IPS DF 6.9 (cell line): ENCODE measurements around the gene HEYL.

Experiments used
- DNase-seq: peaks from one replicate; pipeline ENCODE4 v3.0.0-alpha.2; 2013; ENCODE audit warnings: low read depth, low spot score
- H3K27ac ChIP-seq: one replicate; pipeline ENCODE4 v1.5.1; 2013; ENCODE audit warnings: low read length, control low read depth
- H3K27me3 ChIP-seq: 2 replicates; pipeline ENCODE4 v1.6.1; 2013; ENCODE audit warnings: mild to moderate bottlenecking, low read length; ENCODE audit not compliant: control insufficient read depth, insufficient read depth
- H3K36me3 ChIP-seq: 2 replicates; pipeline ENCODE4 v1.6.1; 2013; ENCODE audit warnings: low read length; ENCODE audit not compliant: control insufficient read depth, insufficient read depth
- H3K4me1 ChIP-seq: 2 replicates; pipeline ENCODE4 v1.6.1; 2013; ENCODE audit warnings: low read length; ENCODE audit not compliant: control insufficient read depth, insufficient read depth
- H3K4me3 ChIP-seq: 2 replicates; pipeline ENCODE4 v1.5.1; 2013; ENCODE audit warnings: mild to moderate bottlenecking, low read length
- H3K9me3 ChIP-seq: 2 replicates; pipeline ENCODE4 v1.6.1; 2013; ENCODE audit warnings: low read length, inconsistent platforms; ENCODE audit not compliant: control insufficient read depth, insufficient read depth
- WGBS: extraction: QIAGEN DNeasy Blood & Tissue Kit; methylation state at CpG from one replicate; pipeline ENCODE4 v1.1.7; 2013; ENCODE audit warnings: mixed read lengths, missing lambda C conversion rate; ENCODE audit not compliant: insufficient read length, insufficient coverage; 5-methylcytosine and 5-hydroxymethylcytosine counted together

Gene HEYL

DNA sequence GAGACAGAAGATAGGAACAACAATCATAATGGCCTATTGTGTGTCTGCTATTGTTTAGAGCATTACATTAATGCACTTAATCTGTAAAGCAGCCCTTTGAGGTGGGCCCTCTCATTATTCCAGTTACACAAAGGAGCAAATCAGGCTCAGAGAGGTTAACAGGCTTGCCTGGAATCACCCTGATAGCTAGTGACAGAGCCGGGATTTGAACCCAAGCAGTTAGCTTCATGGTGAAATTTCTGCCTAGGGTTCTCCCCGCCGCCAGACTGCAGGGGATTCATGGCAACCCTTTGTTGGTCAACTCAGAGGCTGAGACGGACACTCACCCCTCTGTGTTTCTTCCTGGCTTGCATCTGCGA lies 7.1 kb downstream of the HEYL start:
- Histone ChIP-seq H3K27ac (no peak overlapping the region), H3K4me1 (0 out of 2 replicates have a peak, but pooled peaks cover 1% of the 10 kb centered on the region), H3K4me3 (no peak overlapping the region), H3K9me3 (no peaks in the 10 kb centered on the region), H3K27me3 (peaks cover 10% of the 10 kb centered on the region; the same call in 1 of the 2 replicates), H3K36me3 (no peaks in the 10 kb centered on the region)
- WGBS: no CpG with 5 or more reads among the region's 5 CpGs
- no peak for DNase-seq

DNA sequence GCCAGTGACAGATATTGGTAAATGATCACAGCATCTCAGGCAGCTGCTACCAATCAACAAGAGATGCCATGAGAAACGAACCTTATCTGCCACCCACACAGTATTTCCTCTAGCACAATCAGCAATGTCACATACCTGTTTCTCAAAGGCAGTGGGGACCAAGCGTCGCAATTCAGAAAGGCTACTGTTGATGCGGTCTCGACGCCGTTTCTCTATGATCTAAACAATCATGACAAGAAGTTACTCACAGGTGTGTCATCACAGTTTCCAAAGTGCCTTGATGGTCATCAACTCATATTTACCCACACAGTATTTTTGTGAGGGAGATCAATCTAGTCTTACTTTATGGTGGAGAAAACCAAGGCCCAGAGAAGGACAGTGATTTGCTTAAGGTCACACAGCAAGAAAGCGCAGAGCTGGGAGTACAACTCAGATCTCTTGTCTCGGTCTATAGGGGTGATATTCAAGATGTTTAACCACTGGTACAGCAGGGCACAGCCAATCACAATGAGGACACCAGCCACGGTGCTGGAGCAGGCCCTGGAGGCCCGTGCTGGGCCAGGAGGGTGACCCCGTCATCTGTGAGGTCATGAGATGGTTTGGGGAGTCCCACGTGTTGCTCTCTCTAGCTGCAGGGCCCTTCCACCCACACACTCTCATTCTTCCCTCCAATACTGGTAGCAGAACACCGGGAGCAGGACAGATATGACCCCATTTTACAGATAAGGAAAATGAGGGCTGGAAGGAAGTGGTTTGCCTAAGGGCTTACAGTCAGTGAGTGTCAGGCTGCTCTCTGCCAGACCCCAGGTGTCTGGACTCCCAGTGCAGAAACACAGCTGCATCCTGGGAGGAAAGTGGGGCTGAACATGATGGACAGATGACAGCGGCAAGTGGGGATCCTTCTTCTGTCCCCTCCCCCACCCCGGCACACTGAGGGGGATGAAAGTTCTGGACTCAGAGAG lies 7.8 kb downstream of the HEYL start:
- no CpG with 5 or more reads among the region's 16 CpGs for WGBS
- no peak for DNase-seq
- Histone ChIP-seq H3K4me1 (0 out of 2 replicates have a peak, but pooled peaks cover 1% of the 10 kb centered on the region), H3K9me3 (no peaks in the 10 kb centered on the region), H3K4me3 (no peak overlapping the region), H3K27ac (no peak overlapping the region), H3K27me3 (peaks cover 8% of the 10 kb centered on the region; the same call in 1 of the 2 replicates), H3K36me3 (no peaks in the 10 kb centered on the region)

- Histone ChIP-seq H3K27ac (no peak overlapping the region), H3K27me3 (peaks cover 7% of the 10 kb centered on the region), H3K36me3 (no peaks in the 10 kb centered on the region), H3K4me3 (no peak overlapping the region), H3K4me1 (no peaks in the 10 kb centered on the region), H3K9me3 (no peaks in the 10 kb centered on the region)
- no CpG with 5 or more reads among the region's 11 CpGs for WGBS
- no peak for DNase-seq
Measured at GRCh38 chr1:39628807-39629350, 10.6 kb downstream of the HEYL start.

- no peak overlapping the region for H3K4me3 ChIP-seq
- no CpG with 5 or more reads among the region's 16 CpGs for WGBS
- no peaks in the 10 kb centered on the region for H3K4me1 ChIP-seq
- no peak overlapping the region for H3K27ac ChIP-seq
- DNase-seq: no peak
- no peaks in the 10 kb centered on the region for H3K9me3 ChIP-seq
- no peaks in the 10 kb centered on the region for H3K36me3 ChIP-seq
- H3K27me3 ChIP-seq: no peaks in the 10 kb centered on the region; the same call in 1 of the 2 replicates
Measured at GRCh38 chr1:39626646-39627045, 12.8 kb downstream of the HEYL start.

DNA sequence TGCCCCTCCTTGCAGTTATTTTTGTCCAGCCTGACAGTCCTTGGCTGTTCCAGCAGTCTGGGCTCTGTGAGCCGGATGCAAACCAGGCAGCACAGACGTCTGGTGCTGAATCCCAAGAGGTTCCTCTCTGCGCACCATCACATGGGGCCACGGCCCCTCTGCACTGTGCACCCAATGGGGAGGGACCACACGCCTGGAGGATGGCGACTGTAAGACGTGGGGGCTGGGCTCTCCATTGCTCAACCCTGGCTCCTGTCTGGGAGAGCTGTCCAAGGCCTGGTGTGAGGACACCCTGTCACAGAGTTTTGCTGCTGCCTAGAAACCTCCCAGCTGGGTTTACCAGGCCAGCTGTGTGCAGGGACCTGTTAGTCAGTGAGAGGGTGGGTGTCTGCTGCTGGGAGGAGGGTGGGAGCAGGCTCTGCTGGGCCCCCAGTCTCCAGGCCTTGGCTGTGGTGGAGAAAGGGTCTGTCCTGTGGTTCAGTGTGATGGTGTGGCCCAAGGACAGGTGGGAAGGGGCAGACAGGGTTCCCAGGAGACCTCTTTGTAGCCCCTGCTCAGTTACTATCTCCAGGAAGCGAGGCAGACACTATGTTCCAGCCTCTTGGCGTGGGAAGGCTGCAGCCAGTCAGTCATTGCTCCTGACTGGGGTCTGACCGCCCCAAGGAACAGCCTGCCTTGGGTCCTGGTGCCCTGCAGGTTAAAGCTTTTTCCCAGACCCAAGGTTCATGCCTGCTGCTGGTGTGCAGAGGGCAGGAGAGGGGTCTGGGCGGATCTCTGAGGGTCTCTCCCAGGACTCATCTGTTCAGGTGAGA lies 13.8 kb downstream of the HEYL start:
- H3K9me3 ChIP-seq: no peaks in the 10 kb centered on the region
- H3K4me1 ChIP-seq: no peaks in the 10 kb centered on the region
- WGBS: no CpG with 5 or more reads among the region's 11 CpGs
- H3K27me3 ChIP-seq: no peaks in the 10 kb centered on the region; the same call in 1 of the 2 replicates
- H3K27ac ChIP-seq: no peak overlapping the region
- H3K4me3 ChIP-seq: no peak overlapping the region
- no peak for DNase-seq
- H3K36me3 ChIP-seq: no peaks in the 10 kb centered on the region

DNA sequence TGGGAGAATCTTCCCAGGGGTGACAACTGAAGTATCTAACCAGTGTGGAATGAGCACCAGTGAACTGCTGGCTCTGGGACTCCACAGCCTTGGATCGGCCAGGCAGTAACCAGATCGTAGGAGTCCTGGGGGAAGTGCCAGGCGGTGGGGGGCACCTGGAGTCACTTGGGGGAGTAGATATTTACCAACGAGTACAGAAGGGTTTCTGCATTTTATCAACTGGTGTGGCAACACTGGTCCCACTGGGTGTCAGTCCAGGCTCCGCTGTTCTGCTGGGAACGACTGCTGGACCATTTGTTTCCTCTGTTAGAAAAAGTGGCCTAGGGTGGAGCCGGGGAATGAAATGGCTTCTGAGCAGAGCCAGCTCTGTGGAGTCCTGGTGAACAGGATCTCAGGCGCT lies 14.4 kb downstream of the HEYL start:
- no peaks in the 10 kb centered on the region; the same call in 1 of the 2 replicates for H3K27me3 ChIP-seq
- no peak overlapping the region for H3K27ac ChIP-seq
- no peak for DNase-seq
- H3K9me3 ChIP-seq: no peaks in the 10 kb centered on the region
- WGBS: no CpG with 5 or more reads among the region's 8 CpGs
- no peaks in the 10 kb centered on the region for H3K36me3 ChIP-seq
- no peak overlapping the region; the same call in 1 of the 2 replicates for H3K4me3 ChIP-seq
- H3K4me1 ChIP-seq: no peaks in the 10 kb centered on the region

DNA sequence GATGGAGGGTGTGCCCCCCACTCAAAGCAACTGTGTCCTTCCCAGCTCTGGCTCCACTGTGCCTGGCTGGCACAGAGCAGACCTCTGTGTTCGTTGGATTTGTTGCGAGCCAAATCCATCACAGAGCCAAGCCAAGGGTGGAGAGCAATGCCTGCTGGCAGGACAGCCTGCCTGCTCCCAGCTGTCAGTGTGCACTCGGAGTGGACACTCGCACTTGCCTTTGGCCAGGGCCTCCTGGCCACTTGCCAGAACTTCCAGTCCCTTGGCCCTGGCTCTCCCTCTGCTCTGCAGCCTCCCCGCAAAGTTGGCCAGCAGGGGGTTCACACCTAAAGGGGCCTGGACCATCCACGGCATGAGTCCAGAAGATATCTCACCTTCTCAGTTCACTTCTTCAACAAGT lies 16.4 kb downstream of the HEYL start:
- no CpG with 5 or more reads among the region's 6 CpGs for WGBS

GRCh38 chr1:39622427-39622826 lies 17.0 kb downstream of the HEYL start:
- DNase-seq: no peak
- no peaks in the 10 kb centered on the region for H3K9me3 ChIP-seq
- WGBS: no CpG with 5 or more reads among the region's 3 CpGs
- no peak overlapping the region for H3K27ac ChIP-seq
- H3K27me3 ChIP-seq: no peaks in the 10 kb centered on the region; the same call in 1 of the 2 replicates
- no peak overlapping the region for H3K4me3 ChIP-seq
- no peaks in the 10 kb centered on the region for H3K4me1 ChIP-seq
- H3K36me3 ChIP-seq: no peaks in the 10 kb centered on the region

More for the DNA sequence above, 16.4 kb downstream of the HEYL start:
- no peak for DNase-seq
- Histone ChIP-seq H3K36me3 (no peaks in the 10 kb centered on the region), H3K27me3 (no peaks in the 10 kb centered on the region; the same call in 1 of the 2 replicates), H3K4me3 (no peak overlapping the region; the same call in 1 of the 2 replicates), H3K4me1 (no peaks in the 10 kb centered on the region), H3K27ac (no peak overlapping the region), H3K9me3 (no peaks in the 10 kb centered on the region)

- Histone ChIP-seq H3K27ac (no peak overlapping the region), H3K36me3 (no peaks in the 10 kb centered on the region), H3K4me3 (no peak overlapping the region), H3K27me3 (no peaks in the 10 kb centered on the region; the same call in 1 of the 2 replicates), H3K4me1 (no peaks in the 10 kb centered on the region), H3K9me3 (no peaks in the 10 kb centered on the region)
- DNase-seq: no peak
- no CpG with 5 or more reads among the region's 3 CpGs for WGBS
Measured at GRCh38 chr1:39620659-39621165, 18.7 kb downstream of the HEYL start.

DNA sequence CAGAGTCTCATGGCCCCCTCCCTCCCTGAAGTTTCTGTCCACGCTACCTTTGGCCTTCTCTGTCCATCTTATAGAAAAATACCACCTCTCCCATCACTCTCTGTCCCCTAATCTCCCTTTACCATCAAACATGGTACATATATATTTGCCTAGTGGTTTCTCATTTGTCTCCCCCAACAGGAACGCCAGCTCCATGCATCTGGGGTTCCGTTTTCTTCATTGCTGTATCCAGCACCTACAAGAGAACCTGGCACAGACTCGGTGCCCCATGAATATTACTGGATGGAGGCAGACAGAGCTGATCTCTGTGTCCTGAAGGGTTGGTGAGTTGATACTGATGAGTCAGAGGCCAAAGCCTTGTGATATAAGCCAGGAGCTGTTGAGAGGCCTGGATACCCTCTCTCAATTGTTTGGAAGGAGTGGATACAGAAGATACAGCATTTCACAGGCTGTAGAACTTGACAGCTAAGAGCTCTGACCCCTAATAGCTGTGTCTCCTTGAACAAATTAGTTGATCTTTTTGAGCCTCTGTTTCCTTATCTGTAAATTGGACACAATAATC lies 21.9 kb downstream of the HEYL start:
- no peak overlapping the region for H3K27ac ChIP-seq
- no peaks in the 10 kb centered on the region for H3K36me3 ChIP-seq
- WGBS: no CpG with 5 or more reads among the region's 4 CpGs
- H3K9me3 ChIP-seq: no peaks in the 10 kb centered on the region
- H3K27me3 ChIP-seq: no peaks in the 10 kb centered on the region
- no peaks in the 10 kb centered on the region for H3K4me1 ChIP-seq
- DNase-seq: no peak
- no peak overlapping the region for H3K4me3 ChIP-seq
